H1 (cell line): ENCODE data around the gene SLX4IP. TPM values are rescaled to one million over a fixed set of nuclear protein-coding genes. Genes with fewer than 3 reads are reported as not detected.

Experiments
- EP300 ChIP-seq, 2 experiments: IDR thresholded peaks; 1 replicate in 1 of 2; 2 replicates in 1 of 2; pipeline ENCODE4 v1.6.1; 2011 to 2012; ENCODE audit warnings: low read depth in 2 of 2, low read length in 2 of 2, mild to moderate bottlenecking in 2 of 2, borderline replicate concordance in 1 of 2, inconsistent platforms in 1 of 2, moderate library complexity in 1 of 2
- GABPA ChIP-seq: IDR thresholded peaks from 2 replicates; pipeline ENCODE4 v1.6.1; 2011; ENCODE audit warnings: mild to moderate bottlenecking, low read length, moderate library complexity, borderline replicate concordance; ENCODE audit not compliant: insufficient read depth
- polyA plus RNA-seq, 7 experiments: library from polyadenylated mRNA; depleted of rRNA in 3 of 7; stranded (reverse) in 5 of 7; unstranded in 2 of 7; fragments of >200 nt in 5 of 7; fragments of 200-250 nt in 2 of 7; gene quantifications; 1 replicate in 5 of 7; 2 replicates in 1 of 7; 4 replicates in 1 of 7; pipeline versions ENCODE4 v1.2.1 to v1.2.3, GENCODE V29; 2011 to 2013; ENCODE audit warnings: missing spikeins in 2 of 7, mixed read lengths in 2 of 7
- total RNA-seq: library from RNA; stranded (reverse); fragmentation: NEBNext Ultra II Directional; extraction: Animal tissue kit (Norgen Biotek cat#: 25700); gene quantifications from 2 replicates; pipeline ENCODE4 v1.2.1, GENCODE V29; 2021

SLX4IP gene
- total and polyA plus RNA-seq, 2 of the 8 experiments (the other 6 are each of a cell fraction or from before 2014, with no cell fraction given) = 2.4 to 8.7 TPM

GRCh38 chr20:10572853-10573252, 137.7 kb downstream of the SLX4IP start (continued):
- TF ChIP-seq EP300 (IDR thresholded peaks at IDR 0.05; ENCODE audit: borderline replicate concordance in 1 of 2, low read depth in 2 of 2, low read length in 2 of 2) = no peak
- TF ChIP-seq GABPA = no peak
